Smooth muscle cell of the pulmonary artery (primary cell): ENCODE measurements around the gene LGMN. TPM values are rescaled to one million over a fixed set of nuclear protein-coding genes. Genes with fewer than 3 reads are reported as not detected.

Experiments used
- total RNA-seq: library from RNA; depleted of rRNA; stranded (reverse); fragments of >200 nt; gene quantifications from 2 replicates; pipeline ENCODE4 v1.2.3, GENCODE V29; 2014

The LGMN gene
- 77.6 and 104 TPM in 2 replicates for total RNA-seq

GRCh38 chr14:92748259-92749016, at the start of gene LGMN:
LGMN (minus strand) TSS chr14:92748627; CDS start chr14:92732786, 15,841 bp downstream.

GRCh38 chr14:92793709-92794546, 45.5 kb upstream of the LGMN start, which contains the start of gene GOLGA5:
GOLGA5 (plus strand) TSS chr14:92794305; CDS start chr14:92797438, 3,133 bp downstream.

Other genes starting within 250 kb of the LGMN start
- 1.9 and 6.9 TPM in 2 replicates for gene RIN3, start 234.8 kb downstream of the LGMN start, total RNA-seq
- gene GOLGA5, start 45.7 kb upstream of the LGMN start, total RNA-seq, result 42.3 and 47.5 TPM in 2 replicates
- not detected in 2 replicates for gene CHGA, start 174.5 kb upstream of the LGMN start, total RNA-seq